HCT116 (cell line): Measurements from ENCODE around the gene MLYCD. TPM values are rescaled to one million over a fixed set of nuclear protein-coding genes. Genes with fewer than 3 reads are reported as not detected.

Experiments used
- ATAC-seq: fragments of 200-7000 bp; cut with Tn5 transposase; 2 replicates; pipeline ENCODE4 v1.9.1; 2020; ENCODE audit warnings: mild to moderate bottlenecking, moderate library complexity
- BruUV-seq: library from RNA; stranded (reverse); fragments of 400-500 nt; replicated peaks from 2 replicates; lab custom pipeline; 2021; lab: Mats Ljungman, UMichigan
- CTCF ChIA-PET: fragments of 300-600 bp; sonication (Branson Sonifier 250); formaldehyde crosslinking; loops from one replicate; lab custom pipeline; 2021; ENCODE audit warnings: antibody characterized with exemption; lab: Charles Lee
- POLR2A ChIA-PET: fragments of 300-600, 350-600 bp; sonication (Branson Sonifier 250); formaldehyde crosslinking; loops from one replicate; lab custom pipeline; 2021; ENCODE audit warnings: antibody characterized with exemption; lab: Charles Lee
- RAD21 ChIA-PET, 2 experiments: fragments of 300-600 bp; sonication (Branson Sonifier 250); formaldehyde crosslinking; loops; one replicate each; lab custom pipeline; 2023; ENCODE audit warnings: low total read pairs in 2 of 2; ENCODE audit not compliant: uncharacterized antibody in 2 of 2, unreplicated experiment in 2 of 2, low non-redundant PET in 1 of 2; lab: Charles Lee
- DNase-seq: peaks from one replicate; pipeline ENCODE4 v3.0.0-alpha.2; 2010; ENCODE audit warnings: low read depth, low spot score
- H2AFZ ChIP-seq: fragments of 200-600 bp; shearing (Covaris generic), sonication (generic); 2 replicates; pipeline ENCODE4 v1.6.1; 2017; ENCODE audit warnings: low read depth, mixed run types, mixed read lengths, antibody characterized with exemption, low read length; ENCODE audit not compliant: poor library complexity, severe bottlenecking
- H3K27ac ChIP-seq: 2 replicates; pipeline ENCODE4 v1.5.1; 2012; ENCODE audit warnings: low read depth, low read length
- H3K27me3 ChIP-seq: fragments of 200-600 bp; sonication (generic); 2 replicates; pipeline ENCODE4 v1.6.1; 2016; ENCODE audit warnings: mixed run types, low read length, mixed read lengths; ENCODE audit not compliant: insufficient read depth
- H3K36me3 ChIP-seq, 2 experiments: fragments of 200-500 bp in 1 of 2; fragments of 200-600 bp in 1 of 2; sonication (Bioruptor generic) in 1 of 2; sonication (generic) in 1 of 2; 2 replicates each; pipeline versions ENCODE4 v1.5.1 to v1.6.1; 2014 to 2016; ENCODE audit warnings: low read length in 2 of 2, inconsistent platforms in 1 of 2, mixed read lengths in 1 of 2, mixed run types in 1 of 2; ENCODE audit not compliant: insufficient read depth in 2 of 2, control insufficient read depth in 1 of 2
- H3K4me1 ChIP-seq, 2 experiments: fragments of 200-600 bp in 1 of 2; sonication (generic) in 1 of 2; 2 replicates each; pipeline versions ENCODE4 v1.5.1 to v1.6.1; 2012 to 2017; ENCODE audit warnings: low read length in 2 of 2, inconsistent platforms in 1 of 2, mild to moderate bottlenecking in 1 of 2, mixed read lengths in 1 of 2, mixed run types in 1 of 2, moderate library complexity in 1 of 2; ENCODE audit not compliant: insufficient read depth in 2 of 2, control insufficient read depth in 1 of 2
- H3K4me2 ChIP-seq: fragments of 200-600 bp; sonication (generic); 2 replicates; pipeline ENCODE4 v1.6.1; 2017; ENCODE audit warnings: mixed run types, low read length, mixed read lengths
- H3K4me3 ChIP-seq, 2 experiments: fragments of 200-600 bp in 1 of 2; sonication (generic) in 1 of 2; replicated peaks in 1 of 2; 2 replicates each; pipeline ENCODE4 v1.5.1; 2011 to 2016; ENCODE audit warnings: low read length in 2 of 2, control low read depth in 1 of 2, low read depth in 1 of 2, mild to moderate bottlenecking in 1 of 2, mixed read lengths in 1 of 2, mixed run types in 1 of 2
- H3K79me2 ChIP-seq: fragments of 200-600 bp; sonication (generic); 2 replicates; pipeline ENCODE4 v1.6.1; 2017; ENCODE audit warnings: mild to moderate bottlenecking, mixed run types, low read length, moderate library complexity, mixed read lengths; ENCODE audit not compliant: insufficient read depth
- H3K9ac ChIP-seq: fragments of 200-600 bp; sonication (generic); 2 replicates; pipeline ENCODE4 v1.6.1; 2016; ENCODE audit warnings: low read length, mixed read lengths
- H3K9me2 ChIP-seq: fragments of 200-600 bp; sonication (generic), shearing (Covaris generic); 2 replicates; pipeline ENCODE4 v1.6.1; 2017; ENCODE audit warnings: mixed run types, mild to moderate bottlenecking, moderate library complexity; ENCODE audit not compliant: insufficient read depth
- H3K9me3 ChIP-seq, 2 experiments: fragments of 200-500 bp in 1 of 2; fragments of 200-600 bp in 1 of 2; sonication (Bioruptor generic) in 1 of 2; sonication (generic) in 1 of 2; 2 replicates each; pipeline ENCODE4 v1.6.1; 2014 to 2017; ENCODE audit warnings: low read length in 2 of 2, mixed read lengths in 2 of 2, inconsistent platforms in 1 of 2, low read depth in 1 of 2, mild to moderate bottlenecking in 1 of 2, mixed run types in 1 of 2, moderate library complexity in 1 of 2; ENCODE audit not compliant: control insufficient read depth in 1 of 2, insufficient read depth in 1 of 2
- H4K20me1 ChIP-seq: fragments of 200-600 bp; sonication (generic), shearing (Covaris generic); 2 replicates; pipeline ENCODE4 v1.6.1; 2017; ENCODE audit warnings: mixed run types, mild to moderate bottlenecking, moderate library complexity; ENCODE audit not compliant: insufficient read depth
- CBX3 ChIP-seq: IDR thresholded peaks from 2 replicates; pipeline ENCODE4 v1.6.1; 2012; ENCODE audit warnings: low read depth
- EGR1 ChIP-seq: IDR thresholded peaks from 2 replicates; pipeline ENCODE4 v1.6.1; 2012; ENCODE audit warnings: low read depth
- EZH2 ChIP-seq: fragments of 200-600 bp; sonication (generic); IDR thresholded peaks from 2 replicates; pipeline ENCODE4 v1.6.1; 2017; ENCODE audit warnings: antibody characterized with exemption, mixed run types
- EZH2phosphoT487 ChIP-seq: fragments of 200-600 bp; IDR thresholded peaks from 2 replicates; pipeline ENCODE4 v1.6.1; 2018; ENCODE audit warnings: antibody characterized with exemption, borderline replicate concordance
- FOSL1 ChIP-seq: IDR thresholded peaks from 2 replicates; pipeline ENCODE4 v1.6.1; 2012; ENCODE audit warnings: low read depth
- JUND ChIP-seq: IDR thresholded peaks from 2 replicates; pipeline ENCODE4 v1.6.1; 2012
- MAX ChIP-seq: IDR thresholded peaks from 2 replicates; pipeline ENCODE4 v1.6.1; 2012
- POLR2AphosphoS5 ChIP-seq: IDR thresholded peaks from 2 replicates; pipeline ENCODE4 v1.6.1; 2011; ENCODE audit warnings: mild to moderate bottlenecking, low read depth, low read length, moderate library complexity
- SIN3A ChIP-seq: IDR thresholded peaks from 2 replicates; pipeline ENCODE4 v1.6.1; 2012; ENCODE audit warnings: low read depth
- SRF ChIP-seq: IDR thresholded peaks from 2 replicates; pipeline ENCODE4 v1.6.1; 2012; ENCODE audit warnings: low read depth
- TCF7L2 ChIP-seq: IDR thresholded peaks from 2 replicates; pipeline ENCODE4 v1.7.0; 2011; ENCODE audit warnings: borderline replicate concordance, inconsistent platforms; ENCODE audit not compliant: insufficient read depth, insufficient read length; ENCODE audit errors: extremely low read depth
- ZFX ChIP-seq: fragments of 450-650 bp; IDR thresholded peaks from 2 replicates; pipeline ENCODE4 v1.6.1; 2017
- intact Hi-C: fragments of 100-400 bp; cut with micrococcal nuclease; formaldehyde crosslinking; loops from 2 replicates; pipeline ENCODE4 v1.10.0; 2022
- total RNA-seq: library from RNA; stranded (reverse); gene quantifications from one replicate; pipeline ENCODE4 v1.2.1, GENCODE V29; 2021; ENCODE audit not compliant: unreplicated experiment
- TF ChIP-seq, protein P1 (sequence below): IDR thresholded peaks from 2 replicates; pipeline ENCODE4 v1.6.1; 2012; ENCODE audit warnings: low read depth

Gene MLYCD
- total RNA-seq, 1 experiment from 2014 or later: 3.9 TPM

DNA sequence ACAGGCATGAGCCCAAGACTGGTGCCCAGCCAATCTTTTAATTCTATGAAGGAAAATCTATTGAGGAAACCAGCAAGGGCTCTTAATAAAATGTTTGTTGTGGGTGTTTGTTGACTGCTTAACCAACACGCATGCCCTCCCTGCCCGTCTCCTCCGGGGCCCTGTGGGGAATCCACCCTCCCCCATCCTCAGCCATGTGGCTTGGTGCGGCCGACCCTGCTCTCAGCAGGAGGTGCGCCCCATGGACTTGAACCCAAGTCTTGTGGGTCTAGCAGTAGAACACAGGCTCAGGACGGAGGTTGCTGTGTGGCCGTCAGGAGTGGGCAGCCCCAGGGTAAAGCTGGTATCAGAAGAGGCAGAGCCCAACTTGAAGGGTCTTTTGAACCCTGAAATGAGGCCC, 45.1 kb upstream of the MLYCD start:
- Histone ChIP-seq H3K79me2 (no peaks in the 10 kb centered on the region), H3K4me3 (no peak overlapping the region), H3K27me3 (peaks cover 17% of the 10 kb centered on the region; the same call in 1 of the 2 replicates), H3K27ac (no peak overlapping the region), H3K36me3 (no peaks in the 10 kb centered on the region), H3K9me2 (no peaks in the 10 kb centered on the region), H3K9ac (no peak overlapping the region), H3K4me2 (no peak overlapping the region), H3K4me1 (no peaks in the 10 kb centered on the region), H4K20me1 (no peaks in the 10 kb centered on the region)
- BruUV-seq: no TSS peak
- intact Hi-C loops: no loop called here
- ATAC-seq: no peak
- ChIA-PET RAD21 (no interaction called here), POLR2A (no interaction called here), CTCF (no interaction called here)
- no peak for DNase-seq
- TF ChIP-seq POLR2AphosphoS5: no peak
- no peak for TF ChIP-seq SRF
- no peak for TF ChIP-seq MAX
- no peak for TF ChIP-seq SIN3A
- TF ChIP-seq EZH2phosphoT487: no peak
- TF ChIP-seq EZH2: no peak
- no peak for TF ChIP-seq FOSL1
- no peak for TF ChIP-seq ZFX
- TF ChIP-seq TCF7L2: no peak
- TF ChIP-seq CBX3: no peak
- no peak for TF ChIP-seq JUND
- TF ChIP-seq EGR1: no peak
- TF ChIP-seq, protein P1, sequence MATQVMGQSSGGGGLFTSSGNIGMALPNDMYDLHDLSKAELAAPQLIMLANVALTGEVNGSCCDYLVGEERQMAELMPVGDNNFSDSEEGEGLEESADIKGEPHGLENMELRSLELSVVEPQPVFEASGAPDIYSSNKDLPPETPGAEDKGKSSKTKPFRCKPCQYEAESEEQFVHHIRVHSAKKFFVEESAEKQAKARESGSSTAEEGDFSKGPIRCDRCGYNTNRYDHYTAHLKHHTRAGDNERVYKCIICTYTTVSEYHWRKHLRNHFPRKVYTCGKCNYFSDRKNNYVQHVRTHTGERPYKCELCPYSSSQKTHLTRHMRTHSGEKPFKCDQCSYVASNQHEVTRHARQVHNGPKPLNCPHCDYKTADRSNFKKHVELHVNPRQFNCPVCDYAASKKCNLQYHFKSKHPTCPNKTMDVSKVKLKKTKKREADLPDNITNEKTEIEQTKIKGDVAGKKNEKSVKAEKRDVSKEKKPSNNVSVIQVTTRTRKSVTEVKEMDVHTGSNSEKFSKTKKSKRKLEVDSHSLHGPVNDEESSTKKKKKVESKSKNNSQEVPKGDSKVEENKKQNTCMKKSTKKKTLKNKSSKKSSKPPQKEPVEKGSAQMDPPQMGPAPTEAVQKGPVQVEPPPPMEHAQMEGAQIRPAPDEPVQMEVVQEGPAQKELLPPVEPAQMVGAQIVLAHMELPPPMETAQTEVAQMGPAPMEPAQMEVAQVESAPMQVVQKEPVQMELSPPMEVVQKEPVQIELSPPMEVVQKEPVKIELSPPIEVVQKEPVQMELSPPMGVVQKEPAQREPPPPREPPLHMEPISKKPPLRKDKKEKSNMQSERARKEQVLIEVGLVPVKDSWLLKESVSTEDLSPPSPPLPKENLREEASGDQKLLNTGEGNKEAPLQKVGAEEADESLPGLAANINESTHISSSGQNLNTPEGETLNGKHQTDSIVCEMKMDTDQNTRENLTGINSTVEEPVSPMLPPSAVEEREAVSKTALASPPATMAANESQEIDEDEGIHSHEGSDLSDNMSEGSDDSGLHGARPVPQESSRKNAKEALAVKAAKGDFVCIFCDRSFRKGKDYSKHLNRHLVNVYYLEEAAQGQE: no peak
- TF ChIP-seq, all 23 proteins: peak for 0
- Histone ChIP-seq H2AFZ (no peak overlapping the region), H3K9me3 (no peaks in the 10 kb centered on the region)
